Skin of body (tissue), 2 donors: Measurements from ENCODE around the gene PATJ. TPM values are rescaled to one million over a fixed set of nuclear protein-coding genes. Genes with fewer than 3 reads are reported as not detected.
A peak's percentile ranks its signal among the peaks of the same experiment; 100 is the strongest.

Experiments
- DNase-seq: peaks from one replicate; lab custom pipeline; 2025; lab: John Stamatoyannopoulos, UW
- total RNA-seq: library from RNA; depleted of rRNA; stranded (reverse); fragments of >200 nt; gene quantifications from one replicate; pipeline ENCODE4 v1.2.3, GENCODE V29; 2014

PATJ gene
- total RNA-seq, 1 donor from 2014 or later: 34.5 TPM

GRCh38 chr1:62040450-62040849, 298.2 kb downstream of the PATJ start:
- DNase-seq: no peak

- DNase-seq: no peak
These were observed 298.7 kb downstream of the PATJ start for GRCh38 chr1:62040973-62041372.

- DNase-seq: no peak
These were observed 300.9 kb downstream of the PATJ start for GRCh38 chr1:62043154-62043553.

GRCh38 chr1:62045574-62045973, 303.3 kb downstream of the PATJ start:
- no peak for DNase-seq

- no peak for DNase-seq
These were observed 304.6 kb downstream of the PATJ start for GRCh38 chr1:62046927-62047326.

GRCh38 chr1:62050165-62050564, 307.9 kb downstream of the PATJ start:
- DNase-seq: no peak

- DNase-seq: no peak
These were observed 310.7 kb downstream of the PATJ start for GRCh38 chr1:62052946-62053345.

GRCh38 chr1:62054188-62054587, 311.9 kb downstream of the PATJ start:
- no peak for DNase-seq

GRCh38 chr1:62057230-62057629, 314.9 kb downstream of the PATJ start:
- no peak for DNase-seq

- DNase-seq: no peak
These were observed 315.5 kb downstream of the PATJ start for GRCh38 chr1:62057641-62058290.

- no peak for DNase-seq
These were observed 316.7 kb downstream of the PATJ start for GRCh38 chr1:62058956-62059355.

GRCh38 chr1:62062087-62062486, 319.8 kb downstream of the PATJ start:
- DNase-seq: no peak

GRCh38 chr1:62064829-62065407, 322.6 kb downstream of the PATJ start:
- no peak for DNase-seq

- no peak for DNase-seq
These were observed 324.4 kb downstream of the PATJ start for GRCh38 chr1:62066713-62067112.

- DNase-seq: no peak
These were observed 326.1 kb downstream of the PATJ start for GRCh38 chr1:62068416-62068843.

GRCh38 chr1:62068978-62069377, 326.7 kb downstream of the PATJ start:
- DNase-seq: peak; percentile 52

GRCh38 chr1:62070384-62071011, 328.2 kb downstream of the PATJ start:
- DNase-seq: no peak

- no peak for DNase-seq
These were observed 329.4 kb downstream of the PATJ start for GRCh38 chr1:62071695-62072094.

GRCh38 chr1:62076286-62076685, 334.0 kb downstream of the PATJ start:
- DNase-seq: peak; percentile 4

GRCh38 chr1:62077821-62078220, 335.5 kb downstream of the PATJ start:
- no peak for DNase-seq

- peak; percentile 31 for DNase-seq
These were observed 340.4 kb downstream of the PATJ start for GRCh38 chr1:62082456-62083363.
